Bronchial epithelial cell (primary cell): ENCODE results near the gene SEC14L5. TPM values are rescaled to one million over a fixed set of nuclear protein-coding genes. Genes with fewer than 3 reads are reported as not detected.
"Not testable (repeated sequence)": the region's sequence is repeated elsewhere in the genome, so short reads cannot be mapped to it uniquely, and the experiment has no call there.

ENCODE experiments used
- DNase-seq: peaks from one replicate; pipeline ENCODE4 v3.0.0-alpha.2; 2010; ENCODE audit warnings: low read depth
- FAIRE-seq: peaks from 2 replicates; lab custom pipeline; 2011; peaks lifted over from hg19 to GRCh38; lab: Jason Lieb, UNC
- H3K27me3 ChIP-seq: 2 replicates; pipeline ENCODE4 v1.5.1; 2011; ENCODE audit warnings: low read length; ENCODE audit not compliant: control insufficient read depth, insufficient read depth
- H3K36me3 ChIP-seq: 2 replicates; pipeline ENCODE4 v1.5.1; 2011; ENCODE audit warnings: low read length; ENCODE audit not compliant: control insufficient read depth, insufficient read depth
- H3K4me3 ChIP-seq: 2 replicates; pipeline ENCODE4 v1.5.1; 2011; ENCODE audit warnings: mild to moderate bottlenecking, low read depth, low read length, control low read depth
- total RNA-seq: library from RNA; depleted of rRNA; stranded (reverse); fragments of >200 nt; gene quantifications from 2 replicates; pipeline ENCODE4 v1.2.1, GENCODE V29; 2014
- TF ChIP-seq, protein P1 (sequence below): IDR thresholded peaks from 2 replicates; pipeline ENCODE4 v1.5.1; 2011; ENCODE audit warnings: mild to moderate bottlenecking, moderate library complexity, low read length, control low read depth, inconsistent platforms; ENCODE audit not compliant: insufficient read depth, severe bottlenecking

Gene SEC14L5
- total RNA-seq, 1 donor from 2014 or later: under 0.01 TPM

- peaks cover 2% of the 10 kb centered on the region for H3K27me3 ChIP-seq
- TF ChIP-seq, protein P1, sequence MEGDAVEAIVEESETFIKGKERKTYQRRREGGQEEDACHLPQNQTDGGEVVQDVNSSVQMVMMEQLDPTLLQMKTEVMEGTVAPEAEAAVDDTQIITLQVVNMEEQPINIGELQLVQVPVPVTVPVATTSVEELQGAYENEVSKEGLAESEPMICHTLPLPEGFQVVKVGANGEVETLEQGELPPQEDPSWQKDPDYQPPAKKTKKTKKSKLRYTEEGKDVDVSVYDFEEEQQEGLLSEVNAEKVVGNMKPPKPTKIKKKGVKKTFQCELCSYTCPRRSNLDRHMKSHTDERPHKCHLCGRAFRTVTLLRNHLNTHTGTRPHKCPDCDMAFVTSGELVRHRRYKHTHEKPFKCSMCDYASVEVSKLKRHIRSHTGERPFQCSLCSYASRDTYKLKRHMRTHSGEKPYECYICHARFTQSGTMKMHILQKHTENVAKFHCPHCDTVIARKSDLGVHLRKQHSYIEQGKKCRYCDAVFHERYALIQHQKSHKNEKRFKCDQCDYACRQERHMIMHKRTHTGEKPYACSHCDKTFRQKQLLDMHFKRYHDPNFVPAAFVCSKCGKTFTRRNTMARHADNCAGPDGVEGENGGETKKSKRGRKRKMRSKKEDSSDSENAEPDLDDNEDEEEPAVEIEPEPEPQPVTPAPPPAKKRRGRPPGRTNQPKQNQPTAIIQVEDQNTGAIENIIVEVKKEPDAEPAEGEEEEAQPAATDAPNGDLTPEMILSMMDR: no peak
- DNase-seq (peak; percentile 81), FAIRE-seq (no peak)
- H3K4me3 ChIP-seq: no peak overlapping the region
- no peaks in the 10 kb centered on the region for H3K36me3 ChIP-seq
Observed at GRCh38 chr16:5041600-5042133, 83.5 kb downstream of the SEC14L5 start.

DNA sequence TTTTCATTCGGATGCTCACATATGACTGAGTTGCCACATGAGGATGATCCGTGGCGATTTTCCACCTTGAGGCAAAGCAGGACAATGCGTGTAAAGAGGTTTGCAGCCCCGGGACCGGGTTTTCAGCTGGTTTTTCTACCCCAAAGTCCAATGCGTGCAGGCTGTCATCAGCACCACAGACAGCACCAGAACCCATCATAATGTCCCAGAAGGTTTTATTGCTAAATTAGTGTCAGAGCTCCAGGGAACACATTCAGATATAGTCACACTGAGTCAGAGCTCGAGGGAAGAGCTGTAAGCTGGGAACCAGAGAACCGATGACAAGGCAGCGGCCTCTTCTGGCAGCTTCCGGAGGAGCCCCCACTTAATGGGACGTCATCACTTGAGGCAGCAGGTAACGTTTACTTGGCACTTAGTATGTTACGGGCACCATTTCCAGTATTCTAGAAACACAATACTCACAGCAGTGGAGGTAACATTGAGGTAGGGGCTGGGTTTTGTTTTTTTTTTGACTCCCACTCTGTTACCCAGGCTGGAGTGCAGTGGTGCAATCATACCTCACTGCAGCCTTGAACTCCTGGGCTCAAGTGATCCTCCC, 84.5 kb downstream of the SEC14L5 start:
- Histone ChIP-seq H3K27me3 (peaks cover 4% of the 10 kb centered on the region), H3K4me3 (no peak overlapping the region), H3K36me3 (no peaks in the 10 kb centered on the region)
- DNase-seq: peak; percentile 53
- TF ChIP-seq, protein P1: peak; percentile 10
- no peak for FAIRE-seq

DNA sequence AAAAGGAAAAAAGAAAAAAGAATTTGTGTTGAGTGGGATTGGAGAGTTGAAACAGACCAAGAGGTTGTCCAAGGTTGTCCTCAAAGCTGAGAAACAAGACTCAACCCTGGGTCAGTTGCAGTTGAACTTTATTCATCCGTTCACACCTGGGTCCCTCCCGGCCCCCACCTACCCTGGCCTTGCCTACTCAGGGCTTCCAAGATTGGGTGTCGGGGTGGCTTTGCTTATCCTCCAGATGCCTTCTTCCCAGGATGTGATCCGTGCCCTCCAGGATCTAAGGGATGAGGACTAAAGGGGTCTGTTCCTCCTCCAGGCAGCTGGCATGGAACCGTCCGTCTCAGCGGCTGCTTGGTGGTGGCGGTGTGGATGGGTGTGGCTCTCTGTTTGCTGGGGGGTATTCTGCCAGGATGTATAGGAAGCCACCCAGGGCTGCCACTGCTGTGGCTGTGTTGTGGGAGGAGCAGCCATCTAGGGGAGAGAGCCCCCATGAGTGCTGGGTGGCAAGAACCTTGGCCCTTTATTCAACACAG, 85.9 kb downstream of the SEC14L5 start:
- Histone ChIP-seq H3K36me3 (no peaks in the 10 kb centered on the region), H3K4me3 (no peak overlapping the region), H3K27me3 (peaks cover 4% of the 10 kb centered on the region)
- TF ChIP-seq, protein P1: no peak
- no peak for DNase-seq
- FAIRE-seq: no peak

- FAIRE-seq, H3K4me3 ChIP-seq: not testable (repeated sequence)
Observed at GRCh38 chr16:5044581-5044980, 86.5 kb downstream of the SEC14L5 start.

DNA sequence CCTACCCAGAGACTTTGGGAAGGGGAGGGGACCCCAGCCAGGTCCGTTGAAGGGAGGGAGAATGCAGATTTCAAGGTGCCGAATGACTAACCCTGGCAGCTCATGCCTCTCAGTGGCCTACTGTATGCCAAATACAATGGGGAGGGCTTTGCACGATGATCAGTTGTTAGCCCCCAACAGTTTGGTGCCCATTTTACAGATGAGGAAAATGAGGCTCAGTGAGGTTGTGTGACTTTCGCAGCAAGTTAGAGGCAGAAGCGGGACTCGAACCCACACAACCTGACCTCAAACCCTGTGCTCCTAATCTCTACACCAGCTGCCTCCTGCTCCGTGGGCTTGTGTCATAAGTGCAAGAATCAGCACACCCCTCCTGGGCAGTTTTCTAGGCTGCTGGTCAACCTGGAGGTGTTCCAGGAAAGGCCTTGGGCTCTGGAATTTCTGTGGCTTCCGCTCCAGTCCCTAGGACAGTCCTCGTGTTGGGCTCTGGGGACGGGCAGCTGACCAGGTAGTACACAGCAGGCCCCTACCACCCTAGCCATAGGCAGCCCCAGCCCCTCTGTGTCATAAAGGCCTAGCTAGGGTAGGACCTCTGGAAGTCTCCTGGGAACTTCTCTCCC, 87.5 kb downstream of the SEC14L5 start:
- no peaks in the 10 kb centered on the region for H3K36me3 ChIP-seq
- no peak overlapping the region for H3K4me3 ChIP-seq
- FAIRE-seq (no peak), DNase-seq (no peak)
- peaks cover 3% of the 10 kb centered on the region for H3K27me3 ChIP-seq
- TF ChIP-seq, protein P1: no peak

More at GRCh38 chr16:5044581-5044980, 86.5 kb downstream of the SEC14L5 start:
- DNase-seq, H3K36me3 ChIP-seq, H3K27me3 ChIP-seq: not testable (repeated sequence)

- Histone ChIP-seq H3K27me3 (peaks cover 1% of the 10 kb centered on the region), H3K4me3 (no peak overlapping the region), H3K36me3 (no peaks in the 10 kb centered on the region)
- DNase-seq (no peak), FAIRE-seq (no peak)
- TF ChIP-seq, protein P1: no peak
Observed at GRCh38 chr16:5046914-5047313, 88.8 kb downstream of the SEC14L5 start.
